ENCODE data around the gene RPTOR.

Gene RPTOR

GRCh38 chr17:80945736-80946135 is 401.1 kb downstream of the RPTOR start:
- no peaks in the 10 kb centered on the region; the same call in 1 of the 2 replicates for H3K9me3 ChIP-seq
- no peaks in the 10 kb centered on the region for H3K27me3 ChIP-seq
- peaks cover 37% of the 10 kb centered on the region for H3K36me3 ChIP-seq
- H3K4me3 ChIP-seq (ENCODE audit: low read depth, low read length), result no peak overlapping the region
- H3K4me1 ChIP-seq, result no peaks in the 10 kb centered on the region
- TF ChIP-seq, protein P1, sequence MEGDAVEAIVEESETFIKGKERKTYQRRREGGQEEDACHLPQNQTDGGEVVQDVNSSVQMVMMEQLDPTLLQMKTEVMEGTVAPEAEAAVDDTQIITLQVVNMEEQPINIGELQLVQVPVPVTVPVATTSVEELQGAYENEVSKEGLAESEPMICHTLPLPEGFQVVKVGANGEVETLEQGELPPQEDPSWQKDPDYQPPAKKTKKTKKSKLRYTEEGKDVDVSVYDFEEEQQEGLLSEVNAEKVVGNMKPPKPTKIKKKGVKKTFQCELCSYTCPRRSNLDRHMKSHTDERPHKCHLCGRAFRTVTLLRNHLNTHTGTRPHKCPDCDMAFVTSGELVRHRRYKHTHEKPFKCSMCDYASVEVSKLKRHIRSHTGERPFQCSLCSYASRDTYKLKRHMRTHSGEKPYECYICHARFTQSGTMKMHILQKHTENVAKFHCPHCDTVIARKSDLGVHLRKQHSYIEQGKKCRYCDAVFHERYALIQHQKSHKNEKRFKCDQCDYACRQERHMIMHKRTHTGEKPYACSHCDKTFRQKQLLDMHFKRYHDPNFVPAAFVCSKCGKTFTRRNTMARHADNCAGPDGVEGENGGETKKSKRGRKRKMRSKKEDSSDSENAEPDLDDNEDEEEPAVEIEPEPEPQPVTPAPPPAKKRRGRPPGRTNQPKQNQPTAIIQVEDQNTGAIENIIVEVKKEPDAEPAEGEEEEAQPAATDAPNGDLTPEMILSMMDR (IDR thresholded peaks at IDR 0.05; ENCODE audit: low read depth, low read length), result no peak
- DNase-seq, result peak; percentile 3

- TF ChIP-seq, protein P1 (IDR thresholded peaks at IDR 0.05; ENCODE audit: low read depth, low read length), result no peak
- no peaks in the 10 kb centered on the region for H3K4me1 ChIP-seq
- H3K4me3 ChIP-seq (ENCODE audit: low read depth, low read length), result no peak overlapping the region
- H3K9me3 ChIP-seq, result no peaks in the 10 kb centered on the region; the same call in 1 of the 2 replicates
- DNase-seq, result peak; percentile 1
- peaks cover 37% of the 10 kb centered on the region for H3K36me3 ChIP-seq
- H3K27me3 ChIP-seq, result no peaks in the 10 kb centered on the region
Measured at GRCh38 chr17:80946449-80946848, 401.8 kb downstream of the RPTOR start.

GRCh38 chr17:80947200-80947940 is 402.7 kb downstream of the RPTOR start:
- no peak for DNase-seq
- Histone ChIP-seq H3K9me3 (no peaks in the 10 kb centered on the region; the same call in 1 of the 2 replicates), H3K36me3 (peaks cover 41% of the 10 kb centered on the region), H3K4me1 (no peaks in the 10 kb centered on the region), H3K27me3 (no peaks in the 10 kb centered on the region), H3K4me3 (ENCODE audit: low read depth, low read length) (no peak overlapping the region)
- TF ChIP-seq, protein P1 (IDR thresholded peaks at IDR 0.05; ENCODE audit: low read depth, low read length), result no peak

DNA sequence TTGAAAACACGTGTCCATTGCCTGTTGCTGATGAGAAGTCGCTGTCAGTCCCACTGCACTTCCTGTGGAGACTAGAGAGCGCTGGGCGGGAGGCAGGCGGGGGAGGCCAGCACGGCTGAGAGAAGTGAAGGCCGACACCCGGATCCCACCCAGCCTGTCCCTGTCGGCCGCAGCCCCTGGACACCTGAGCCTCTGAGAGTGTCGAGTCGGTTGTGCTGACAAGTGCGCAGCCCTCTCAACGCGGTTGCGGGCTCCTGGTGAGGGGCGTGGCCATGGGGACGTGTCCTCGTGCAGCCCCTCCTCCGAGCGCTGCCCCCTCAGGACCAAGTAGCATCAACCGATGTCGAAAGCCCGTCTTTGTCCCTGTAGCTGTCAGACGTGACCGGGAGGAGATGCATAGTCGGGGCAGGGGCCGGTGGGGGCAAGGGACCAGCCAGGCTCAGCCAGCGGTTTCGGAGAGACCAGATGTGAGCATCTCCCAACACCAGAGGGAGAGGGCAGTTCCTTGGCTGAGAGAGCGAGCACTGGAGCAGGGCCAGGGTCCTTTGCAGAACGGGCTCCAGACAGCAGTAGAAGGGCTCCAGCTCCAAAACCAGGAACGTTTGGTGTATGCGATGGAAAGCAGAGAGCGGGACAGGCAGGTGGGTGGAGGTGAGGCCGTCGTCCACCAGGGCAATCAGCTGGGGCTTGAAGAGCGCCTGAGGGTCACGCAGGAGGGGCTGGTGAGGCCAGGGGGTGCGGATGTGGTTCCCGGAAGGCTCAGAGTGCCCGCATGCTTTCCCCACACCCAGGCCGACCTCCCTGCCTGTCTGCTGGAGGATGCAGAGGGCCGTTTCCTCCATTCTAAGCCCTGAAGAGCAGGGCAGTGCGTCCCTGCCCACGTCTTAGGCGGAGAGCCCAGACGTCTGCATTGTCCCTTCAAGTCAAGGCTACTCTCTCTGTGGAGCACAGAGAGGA is 403.7 kb downstream of the RPTOR start:
- no peaks in the 10 kb centered on the region for H3K4me1 ChIP-seq
- DNase-seq, result peak; percentile 3
- H3K36me3 ChIP-seq, result peaks cover 37% of the 10 kb centered on the region
- TF ChIP-seq, protein P1 (IDR thresholded peaks at IDR 0.05; ENCODE audit: low read depth, low read length), result no peak
- H3K27me3 ChIP-seq, result no peaks in the 10 kb centered on the region
- no peak overlapping the region for H3K4me3 ChIP-seq (ENCODE audit: low read depth, low read length)
- no peaks in the 10 kb centered on the region; the same call in 1 of the 2 replicates for H3K9me3 ChIP-seq

DNA sequence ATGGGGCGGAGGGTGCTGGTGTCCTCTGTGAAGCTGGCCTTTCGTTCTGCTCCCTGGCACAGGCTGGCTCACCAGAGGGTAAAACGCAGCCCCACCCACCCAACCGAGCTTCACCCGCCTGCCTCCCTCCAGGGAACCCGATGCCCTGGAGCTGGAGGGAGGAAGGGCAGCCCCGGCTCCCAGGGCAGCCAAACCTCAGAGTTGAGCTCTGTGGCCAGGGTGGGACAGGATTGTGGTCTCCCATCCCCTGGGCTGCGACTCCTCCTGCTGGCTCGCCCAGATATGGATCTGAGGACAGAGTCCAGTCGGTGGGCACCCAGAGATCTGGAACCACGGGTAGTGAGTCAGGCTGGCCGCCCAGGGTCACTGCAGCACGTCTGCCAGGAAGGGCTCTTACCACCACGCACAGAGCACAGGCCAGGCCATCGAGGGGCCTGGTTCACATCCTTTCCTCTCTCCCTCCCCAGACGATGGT is 404.4 kb downstream of the RPTOR start:
- no peak for DNase-seq
- no peaks in the 10 kb centered on the region for H3K27me3 ChIP-seq
- peaks cover 37% of the 10 kb centered on the region for H3K36me3 ChIP-seq
- no peaks in the 10 kb centered on the region for H3K4me1 ChIP-seq
- no peak overlapping the region for H3K4me3 ChIP-seq (ENCODE audit: low read depth, low read length)
- H3K9me3 ChIP-seq, result no peaks in the 10 kb centered on the region; the same call in 1 of the 2 replicates
- TF ChIP-seq, protein P1 (IDR thresholded peaks at IDR 0.05; ENCODE audit: low read depth, low read length), result no peak

Data from BE2C (cell line).